Liver (tissue), 9 donors: ENCODE results near the gene EML6. TPM values are rescaled to one million over a fixed set of nuclear protein-coding genes. Genes with fewer than 3 reads are reported as not detected.

Source experiments
- DNase-seq: peaks from one replicate; pipeline ENCODE4 v3.0.0-alpha.2; 2017; ENCODE audit warnings: low spot score
- H3K27ac ChIP-seq, 2 donors: one replicate each; pipeline ENCODE4 v1.7.0; 2013; ENCODE audit warnings: inconsistent platforms in 2 of 2, low read length in 2 of 2, control low read depth in 1 of 2, low read depth in 1 of 2, mild to moderate bottlenecking in 1 of 2
- H3K27me3 ChIP-seq, 4 donors: one replicate each; pipeline versions ENCODE4 v1.6.1 to v1.7.0; 2013; ENCODE audit warnings: low read length in 3 of 4, inconsistent platforms in 1 of 4, mild to moderate bottlenecking in 1 of 4, moderate library complexity in 1 of 4; ENCODE audit not compliant: control insufficient read depth in 4 of 4, insufficient read depth in 4 of 4
- H3K36me3 ChIP-seq, 4 donors: one replicate each; pipeline versions ENCODE4 v1.6.1 to v1.7.0; 2013; ENCODE audit warnings: low read length in 3 of 4, mild to moderate bottlenecking in 3 of 4, low read depth in 1 of 4, moderate library complexity in 1 of 4; ENCODE audit not compliant: control insufficient read depth in 4 of 4, insufficient read depth in 3 of 4
- H3K4me1 ChIP-seq, 4 donors: one replicate each; pipeline versions ENCODE4 v1.6.1 to v1.7.0; 2013; ENCODE audit warnings: low read length in 3 of 4, mild to moderate bottlenecking in 3 of 4, moderate library complexity in 1 of 4; ENCODE audit not compliant: control insufficient read depth in 4 of 4, insufficient read depth in 4 of 4
- H3K4me3 ChIP-seq, 3 donors: one replicate each; pipeline versions ENCODE4 v1.6.1 to v1.7.0; 2013; ENCODE audit warnings: low read length in 3 of 3, control low read depth in 1 of 3, low read depth in 1 of 3, mild to moderate bottlenecking in 1 of 3
- H3K9ac ChIP-seq, 2 donors: one replicate each; pipeline ENCODE4 v1.7.0; 2013; ENCODE audit warnings: low read length in 2 of 2, mild to moderate bottlenecking in 2 of 2, moderate library complexity in 2 of 2, control low read depth in 1 of 2, low read depth in 1 of 2
- H3K9me3 ChIP-seq, 4 donors: one replicate each; pipeline versions ENCODE4 v1.6.1 to v1.7.0; 2013; ENCODE audit warnings: low read length in 3 of 4; ENCODE audit not compliant: control insufficient read depth in 4 of 4
- ATF3 ChIP-seq: IDR thresholded peaks from 2 replicates; pipeline ENCODE4 v1.6.1; 2016; ENCODE audit warnings: antibody characterized with exemption
- CTCF ChIP-seq: fragments of 150-350 bp; IDR thresholded peaks from 2 replicates; pipeline ENCODE4 v1.5.1; 2017; ENCODE audit warnings: improper control_type of control experiment, low read depth, low read length; ENCODE audit not compliant: missing input control
- EGR1 ChIP-seq, 2 donors: IDR thresholded peaks; 2 replicates each; pipeline ENCODE4 v1.6.1; 2016 to 2018; ENCODE audit warnings: antibody characterized with exemption in 2 of 2, low read depth in 2 of 2
- FOXA1 ChIP-seq: IDR thresholded peaks from 2 replicates; pipeline ENCODE4 v1.6.1; 2016; ENCODE audit warnings: antibody characterized with exemption
- FOXA2 ChIP-seq: IDR thresholded peaks from 2 replicates; pipeline ENCODE4 v1.6.1; 2016; ENCODE audit warnings: antibody characterized with exemption
- GABPA ChIP-seq, 2 donors: IDR thresholded peaks in 1 of 2; conservative IDR thresholded peaks in 1 of 2; 2 replicates each; pipeline ENCODE4 v1.6.1; 2016; ENCODE audit warnings: antibody characterized with exemption in 2 of 2, mild to moderate bottlenecking in 1 of 2, moderate library complexity in 1 of 2
- HNF4A ChIP-seq, 2 donors: conservative IDR thresholded peaks; 2 replicates each; pipeline ENCODE4 v1.6.1; 2016; ENCODE audit warnings: antibody characterized with exemption in 2 of 2, mild to moderate bottlenecking in 2 of 2
- HNF4G ChIP-seq: IDR thresholded peaks from 2 replicates; pipeline ENCODE4 v1.6.1; 2016; ENCODE audit warnings: antibody characterized with exemption
- JUND ChIP-seq, 2 donors: IDR thresholded peaks; 2 replicates each; pipeline ENCODE4 v1.6.1; 2016; ENCODE audit warnings: antibody characterized with exemption in 2 of 2
- NR2F2 ChIP-seq: IDR thresholded peaks from 2 replicates; pipeline ENCODE4 v1.6.1; 2016; ENCODE audit warnings: antibody characterized with exemption
- RAD21 ChIP-seq, 2 donors: IDR thresholded peaks; 2 replicates each; pipeline ENCODE4 v1.6.1; 2016; ENCODE audit warnings: antibody characterized with exemption in 2 of 2, mild to moderate bottlenecking in 2 of 2
- RXRA ChIP-seq, 2 donors: IDR thresholded peaks; 2 replicates each; pipeline ENCODE4 v1.6.1; 2017 to 2018; ENCODE audit warnings: antibody characterized with exemption in 2 of 2, mild to moderate bottlenecking in 1 of 2
- SP1 ChIP-seq: IDR thresholded peaks from 2 replicates; pipeline ENCODE4 v1.6.1; 2018; ENCODE audit warnings: antibody characterized with exemption, mild to moderate bottlenecking
- TAF1 ChIP-seq: conservative IDR thresholded peaks from 2 replicates; pipeline ENCODE4 v1.6.1; 2016; ENCODE audit warnings: antibody characterized with exemption, mild to moderate bottlenecking
- YY1 ChIP-seq: IDR thresholded peaks from 2 replicates; pipeline ENCODE4 v1.6.1; 2016; ENCODE audit warnings: antibody characterized with exemption, mild to moderate bottlenecking
- WGBS: extraction: QIAGEN DNeasy Blood & Tissue Kit; methylation state at CpG from one replicate; pipeline ENCODE4 v1.1.7; 2013; 5-methylcytosine and 5-hydroxymethylcytosine counted together
- polyA plus RNA-seq, 2 donors: library from polyadenylated mRNA; stranded (reverse) in 1 of 2; unstranded in 1 of 2; fragments of 200-250 nt in 1 of 2; fragments of >200 nt in 1 of 2; fragmentation: Nextera tagmentation in 1 of 2; extraction: Ambion mirVana in 1 of 2; gene quantifications; one replicate each; pipeline versions ENCODE4 v1.2.1 to v1.2.3, GENCODE V29; 2013 to 2015
- total RNA-seq, 2 donors: library from RNA; depleted of rRNA; stranded (reverse); fragments of >200 nt; gene quantifications; one replicate each; pipeline ENCODE4 v1.2.3, GENCODE V29; 2014
- TF ChIP-seq, protein P1 (sequence below): IDR thresholded peaks from 2 replicates; pipeline ENCODE4 v1.6.1; 2016; ENCODE audit warnings: antibody characterized with exemption
- TF ChIP-seq, protein P2 (sequence below): IDR thresholded peaks from 2 replicates; pipeline ENCODE4 v1.6.1; 2016; ENCODE audit warnings: antibody characterized with exemption
- TF ChIP-seq, protein P3 (sequence below): IDR thresholded peaks from 2 replicates; pipeline ENCODE4 v1.6.1; 2016; ENCODE audit warnings: antibody characterized with exemption, mild to moderate bottlenecking
- donor health status: healthy.
- donor health status: healthy.
- donor health status: healthy.
- donor health status: healthy.
- donor health status: healthy.

The EML6 gene
- total and polyA plus RNA-seq, 4 donors = 0.33 to 3.0 (median 1.4) TPM

- TF ChIP-seq EGR1 (IDR thresholded peaks at IDR 0.05; ENCODE audit: low read depth in 2 of 2) = no peak
- TF ChIP-seq FOXA2 = no peak
- TF ChIP-seq HNF4G = no peak
- no peak for TF ChIP-seq SP1
These were observed 10.9 kb upstream of the EML6 start (continued) for GRCh38 chr2:54712516-54712915.

- H3K9me3 ChIP-seq = no peaks in the 10 kb centered on the region
- no peak for DNase-seq
- no peak overlapping the region for H3K27ac ChIP-seq
- no peaks in the 10 kb centered on the region for H3K27me3 ChIP-seq
- no peaks in the 10 kb centered on the region for H3K4me1 ChIP-seq
- H3K4me3 ChIP-seq = no peak overlapping the region
- H3K9ac ChIP-seq = no peak overlapping the region
- H3K36me3 ChIP-seq = no peaks in the 10 kb centered on the region
- WGBS = 59% methylated on average over 4 of the region's 4 CpGs
- TF ChIP-seq ATF3 = no peak
- TF ChIP-seq HNF4A (conservative IDR thresholded peaks at IDR 0.05) = no peak
- TF ChIP-seq GABPA (IDR thresholded peaks at IDR 0.05 in 1 of 2, conservative IDR thresholded peaks at IDR 0.05 in 1 of 2) = no peak
- no peak for TF ChIP-seq YY1
- no peak for TF ChIP-seq FOXA2
- TF ChIP-seq RAD21 (IDR thresholded peaks at IDR 0.05) = no peak
- TF ChIP-seq RXRA (IDR thresholded peaks at IDR 0.05) = no peak
- TF ChIP-seq NR2F2 = no peak
- TF ChIP-seq, protein P1, sequence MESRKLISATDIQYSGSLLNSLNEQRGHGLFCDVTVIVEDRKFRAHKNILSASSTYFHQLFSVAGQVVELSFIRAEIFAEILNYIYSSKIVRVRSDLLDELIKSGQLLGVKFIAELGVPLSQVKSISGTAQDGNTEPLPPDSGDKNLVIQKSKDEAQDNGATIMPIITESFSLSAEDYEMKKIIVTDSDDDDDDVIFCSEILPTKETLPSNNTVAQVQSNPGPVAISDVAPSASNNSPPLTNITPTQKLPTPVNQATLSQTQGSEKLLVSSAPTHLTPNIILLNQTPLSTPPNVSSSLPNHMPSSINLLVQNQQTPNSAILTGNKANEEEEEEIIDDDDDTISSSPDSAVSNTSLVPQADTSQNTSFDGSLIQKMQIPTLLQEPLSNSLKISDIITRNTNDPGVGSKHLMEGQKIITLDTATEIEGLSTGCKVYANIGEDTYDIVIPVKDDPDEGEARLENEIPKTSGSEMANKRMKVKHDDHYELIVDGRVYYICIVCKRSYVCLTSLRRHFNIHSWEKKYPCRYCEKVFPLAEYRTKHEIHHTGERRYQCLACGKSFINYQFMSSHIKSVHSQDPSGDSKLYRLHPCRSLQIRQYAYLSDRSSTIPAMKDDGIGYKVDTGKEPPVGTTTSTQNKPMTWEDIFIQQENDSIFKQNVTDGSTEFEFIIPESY = no peak
- TF ChIP-seq EGR1 (IDR thresholded peaks at IDR 0.05; ENCODE audit: low read depth in 2 of 2) = no peak
- TF ChIP-seq CTCF = no peak
- TF ChIP-seq TAF1 = no peak
- TF ChIP-seq, protein P2, sequence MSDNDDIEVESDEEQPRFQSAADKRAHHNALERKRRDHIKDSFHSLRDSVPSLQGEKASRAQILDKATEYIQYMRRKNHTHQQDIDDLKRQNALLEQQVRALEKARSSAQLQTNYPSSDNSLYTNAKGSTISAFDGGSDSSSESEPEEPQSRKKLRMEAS = no peak
- no peak for TF ChIP-seq HNF4G
- TF ChIP-seq JUND (IDR thresholded peaks at IDR 0.05) = no peak
- no peak for TF ChIP-seq SP1
These were observed 8.5 kb upstream of the EML6 start for GRCh38 chr2:54714996-54715395.

GRCh38 chr2:54716375-54716774 is 7.1 kb upstream of the EML6 start:
- Histone ChIP-seq H3K27me3 (no peaks in the 10 kb centered on the region), H3K27ac (no peak overlapping the region), H3K4me1 (no peaks in the 10 kb centered on the region), H3K36me3 (no peaks in the 10 kb centered on the region), H3K4me3 (no peak overlapping the region), H3K9me3 (no peaks in the 10 kb centered on the region), H3K9ac (no peak overlapping the region)
- DNase-seq = no peak
- TF ChIP-seq FOXA2 (no peak), RXRA (IDR thresholded peaks at IDR 0.05) (no peak), NR2F2 (no peak), YY1 (no peak), SP1 (no peak), RAD21 (IDR thresholded peaks at IDR 0.05) (no peak), FOXA1 (no peak), HNF4A (conservative IDR thresholded peaks at IDR 0.05) (no peak), JUND (IDR thresholded peaks at IDR 0.05) (no peak)
- TF ChIP-seq, protein P1 = no peak
- TF ChIP-seq, protein P3, sequence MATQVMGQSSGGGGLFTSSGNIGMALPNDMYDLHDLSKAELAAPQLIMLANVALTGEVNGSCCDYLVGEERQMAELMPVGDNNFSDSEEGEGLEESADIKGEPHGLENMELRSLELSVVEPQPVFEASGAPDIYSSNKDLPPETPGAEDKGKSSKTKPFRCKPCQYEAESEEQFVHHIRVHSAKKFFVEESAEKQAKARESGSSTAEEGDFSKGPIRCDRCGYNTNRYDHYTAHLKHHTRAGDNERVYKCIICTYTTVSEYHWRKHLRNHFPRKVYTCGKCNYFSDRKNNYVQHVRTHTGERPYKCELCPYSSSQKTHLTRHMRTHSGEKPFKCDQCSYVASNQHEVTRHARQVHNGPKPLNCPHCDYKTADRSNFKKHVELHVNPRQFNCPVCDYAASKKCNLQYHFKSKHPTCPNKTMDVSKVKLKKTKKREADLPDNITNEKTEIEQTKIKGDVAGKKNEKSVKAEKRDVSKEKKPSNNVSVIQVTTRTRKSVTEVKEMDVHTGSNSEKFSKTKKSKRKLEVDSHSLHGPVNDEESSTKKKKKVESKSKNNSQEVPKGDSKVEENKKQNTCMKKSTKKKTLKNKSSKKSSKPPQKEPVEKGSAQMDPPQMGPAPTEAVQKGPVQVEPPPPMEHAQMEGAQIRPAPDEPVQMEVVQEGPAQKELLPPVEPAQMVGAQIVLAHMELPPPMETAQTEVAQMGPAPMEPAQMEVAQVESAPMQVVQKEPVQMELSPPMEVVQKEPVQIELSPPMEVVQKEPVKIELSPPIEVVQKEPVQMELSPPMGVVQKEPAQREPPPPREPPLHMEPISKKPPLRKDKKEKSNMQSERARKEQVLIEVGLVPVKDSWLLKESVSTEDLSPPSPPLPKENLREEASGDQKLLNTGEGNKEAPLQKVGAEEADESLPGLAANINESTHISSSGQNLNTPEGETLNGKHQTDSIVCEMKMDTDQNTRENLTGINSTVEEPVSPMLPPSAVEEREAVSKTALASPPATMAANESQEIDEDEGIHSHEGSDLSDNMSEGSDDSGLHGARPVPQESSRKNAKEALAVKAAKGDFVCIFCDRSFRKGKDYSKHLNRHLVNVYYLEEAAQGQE = no peak
- TF ChIP-seq, protein P2 = no peak
